Mammary epithelial cell (primary cell): ENCODE data around the gene CBLB.

Source experiments
- EZH2 ChIP-seq: IDR thresholded peaks from 2 replicates; pipeline ENCODE4 v1.6.1; 2012; ENCODE audit warnings: low read length, inconsistent platforms, borderline replicate concordance
- TF ChIP-seq, protein P1 (sequence below), 2 donors: IDR thresholded peaks in 1 of 2; conservative IDR thresholded peaks in 1 of 2; 2 replicates each; pipeline ENCODE4 v1.5.1; 2011 to 2012; ENCODE audit warnings: inconsistent platforms in 2 of 2, low read length in 2 of 2, mild to moderate bottlenecking in 2 of 2, control low read depth in 1 of 2, low read depth in 1 of 2; ENCODE audit not compliant: insufficient read depth in 1 of 2; ENCODE audit errors: extremely low read depth in 1 of 2

GRCh38 chr3:105858017-105858416 is 10.8 kb downstream of the CBLB start:
- TF ChIP-seq, protein P1, sequence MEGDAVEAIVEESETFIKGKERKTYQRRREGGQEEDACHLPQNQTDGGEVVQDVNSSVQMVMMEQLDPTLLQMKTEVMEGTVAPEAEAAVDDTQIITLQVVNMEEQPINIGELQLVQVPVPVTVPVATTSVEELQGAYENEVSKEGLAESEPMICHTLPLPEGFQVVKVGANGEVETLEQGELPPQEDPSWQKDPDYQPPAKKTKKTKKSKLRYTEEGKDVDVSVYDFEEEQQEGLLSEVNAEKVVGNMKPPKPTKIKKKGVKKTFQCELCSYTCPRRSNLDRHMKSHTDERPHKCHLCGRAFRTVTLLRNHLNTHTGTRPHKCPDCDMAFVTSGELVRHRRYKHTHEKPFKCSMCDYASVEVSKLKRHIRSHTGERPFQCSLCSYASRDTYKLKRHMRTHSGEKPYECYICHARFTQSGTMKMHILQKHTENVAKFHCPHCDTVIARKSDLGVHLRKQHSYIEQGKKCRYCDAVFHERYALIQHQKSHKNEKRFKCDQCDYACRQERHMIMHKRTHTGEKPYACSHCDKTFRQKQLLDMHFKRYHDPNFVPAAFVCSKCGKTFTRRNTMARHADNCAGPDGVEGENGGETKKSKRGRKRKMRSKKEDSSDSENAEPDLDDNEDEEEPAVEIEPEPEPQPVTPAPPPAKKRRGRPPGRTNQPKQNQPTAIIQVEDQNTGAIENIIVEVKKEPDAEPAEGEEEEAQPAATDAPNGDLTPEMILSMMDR (conservative IDR thresholded peaks at IDR 0.05 in 1 of 2, IDR thresholded peaks at IDR 0.05 in 1 of 2; ENCODE audit: extremely low read depth in 1 of 2, insufficient read depth in 1 of 2, low read depth in 1 of 2, low read length in 2 of 2) = no peak
- no peak for TF ChIP-seq EZH2
